ENCODE data around the gene ABCG1.

DNA sequence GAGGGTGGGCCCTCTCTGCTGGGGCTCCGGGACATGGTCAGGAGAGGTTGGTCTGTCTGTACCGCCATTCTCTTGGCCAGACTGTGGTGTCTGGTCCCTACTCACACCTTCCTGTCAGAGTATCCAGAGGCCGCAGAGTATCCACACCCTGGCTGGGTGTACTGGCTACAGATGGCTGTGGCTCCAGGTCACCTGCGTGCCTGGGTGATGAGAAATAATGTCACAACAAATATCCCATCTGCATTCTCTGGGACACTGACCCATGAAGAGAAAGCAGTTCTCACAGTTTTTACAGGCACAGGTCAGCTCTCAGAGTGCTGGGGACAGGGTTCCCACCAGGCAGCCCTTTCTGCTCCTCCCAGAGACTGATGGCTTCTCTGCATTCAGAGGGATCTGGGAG, 37.4 kb downstream of the ABCG1 start:
- TF ChIP-seq, protein P1, sequence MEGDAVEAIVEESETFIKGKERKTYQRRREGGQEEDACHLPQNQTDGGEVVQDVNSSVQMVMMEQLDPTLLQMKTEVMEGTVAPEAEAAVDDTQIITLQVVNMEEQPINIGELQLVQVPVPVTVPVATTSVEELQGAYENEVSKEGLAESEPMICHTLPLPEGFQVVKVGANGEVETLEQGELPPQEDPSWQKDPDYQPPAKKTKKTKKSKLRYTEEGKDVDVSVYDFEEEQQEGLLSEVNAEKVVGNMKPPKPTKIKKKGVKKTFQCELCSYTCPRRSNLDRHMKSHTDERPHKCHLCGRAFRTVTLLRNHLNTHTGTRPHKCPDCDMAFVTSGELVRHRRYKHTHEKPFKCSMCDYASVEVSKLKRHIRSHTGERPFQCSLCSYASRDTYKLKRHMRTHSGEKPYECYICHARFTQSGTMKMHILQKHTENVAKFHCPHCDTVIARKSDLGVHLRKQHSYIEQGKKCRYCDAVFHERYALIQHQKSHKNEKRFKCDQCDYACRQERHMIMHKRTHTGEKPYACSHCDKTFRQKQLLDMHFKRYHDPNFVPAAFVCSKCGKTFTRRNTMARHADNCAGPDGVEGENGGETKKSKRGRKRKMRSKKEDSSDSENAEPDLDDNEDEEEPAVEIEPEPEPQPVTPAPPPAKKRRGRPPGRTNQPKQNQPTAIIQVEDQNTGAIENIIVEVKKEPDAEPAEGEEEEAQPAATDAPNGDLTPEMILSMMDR (IDR thresholded peaks at IDR 0.05; ENCODE audit: low read depth, low read length, missing input control): no peak
- no peak for TF ChIP-seq REST (IDR thresholded peaks at IDR 0.05)
- no peak for TF ChIP-seq RAD21 (IDR thresholded peaks at IDR 0.05)
- TF ChIP-seq HNF4G (IDR thresholded peaks at IDR 0.05): no peak
- TF ChIP-seq, protein P2, sequence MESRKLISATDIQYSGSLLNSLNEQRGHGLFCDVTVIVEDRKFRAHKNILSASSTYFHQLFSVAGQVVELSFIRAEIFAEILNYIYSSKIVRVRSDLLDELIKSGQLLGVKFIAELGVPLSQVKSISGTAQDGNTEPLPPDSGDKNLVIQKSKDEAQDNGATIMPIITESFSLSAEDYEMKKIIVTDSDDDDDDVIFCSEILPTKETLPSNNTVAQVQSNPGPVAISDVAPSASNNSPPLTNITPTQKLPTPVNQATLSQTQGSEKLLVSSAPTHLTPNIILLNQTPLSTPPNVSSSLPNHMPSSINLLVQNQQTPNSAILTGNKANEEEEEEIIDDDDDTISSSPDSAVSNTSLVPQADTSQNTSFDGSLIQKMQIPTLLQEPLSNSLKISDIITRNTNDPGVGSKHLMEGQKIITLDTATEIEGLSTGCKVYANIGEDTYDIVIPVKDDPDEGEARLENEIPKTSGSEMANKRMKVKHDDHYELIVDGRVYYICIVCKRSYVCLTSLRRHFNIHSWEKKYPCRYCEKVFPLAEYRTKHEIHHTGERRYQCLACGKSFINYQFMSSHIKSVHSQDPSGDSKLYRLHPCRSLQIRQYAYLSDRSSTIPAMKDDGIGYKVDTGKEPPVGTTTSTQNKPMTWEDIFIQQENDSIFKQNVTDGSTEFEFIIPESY (IDR thresholded peaks at IDR 0.05): no peak
- TF ChIP-seq JUND (IDR thresholded peaks at IDR 0.05): no peak

Measured in liver (tissue), 3 donors.